Urothelium cell line (cell line): ENCODE measurements around the gene XRCC1.
"Not testable (repeated sequence)": the region's sequence is repeated elsewhere in the genome, so short reads cannot be mapped to it uniquely, and the experiment has no call there.

Experiments used
- DNase-seq: peaks from one replicate; pipeline ENCODE4 v3.0.0; 2011; ENCODE audit warnings: low spot score, mixed read lengths
- FAIRE-seq: peaks from 2 replicates; lab custom pipeline; 2011; peaks lifted over from hg19 to GRCh38; lab: Jason Lieb, UNC

The XRCC1 gene

GRCh38 chr19:43600326-43600725, 25.0 kb upstream of the XRCC1 start:
- not testable (repeated sequence) for FAIRE-seq, DNase-seq

- FAIRE-seq: no peak
- DNase-seq: no peak
Observed at GRCh38 chr19:43599635-43600295, 24.4 kb upstream of the XRCC1 start.

- no peak for FAIRE-seq
Observed at GRCh38 chr19:43598445-43599240, 23.3 kb upstream of the XRCC1 start.

DNA sequence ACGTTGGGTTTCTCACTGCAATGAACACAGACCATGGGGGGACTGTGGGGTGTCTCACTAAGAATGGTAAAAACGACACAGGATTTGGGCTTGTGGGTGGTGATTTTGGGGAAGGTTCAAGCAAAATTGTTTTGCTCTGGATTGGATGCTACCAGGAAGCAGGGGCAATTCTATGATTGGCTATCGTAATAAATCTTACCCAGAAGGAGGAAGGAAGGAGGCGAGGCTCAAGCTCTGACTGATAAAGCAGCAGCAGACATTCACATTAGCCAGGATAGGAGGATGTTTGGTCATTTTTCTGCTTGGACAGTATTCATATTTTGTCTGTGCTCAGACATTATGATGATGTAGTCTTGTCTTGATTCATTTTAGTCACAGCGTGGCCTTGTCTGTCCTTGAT, 22.5 kb upstream of the XRCC1 start:
- FAIRE-seq (no peak), DNase-seq (no peak)

More at GRCh38 chr19:43598445-43599240, 23.3 kb upstream of the XRCC1 start:
- no peak for DNase-seq

- DNase-seq (no peak), FAIRE-seq (no peak)
Observed at GRCh38 chr19:43596842-43597461, 21.6 kb upstream of the XRCC1 start.

DNA sequence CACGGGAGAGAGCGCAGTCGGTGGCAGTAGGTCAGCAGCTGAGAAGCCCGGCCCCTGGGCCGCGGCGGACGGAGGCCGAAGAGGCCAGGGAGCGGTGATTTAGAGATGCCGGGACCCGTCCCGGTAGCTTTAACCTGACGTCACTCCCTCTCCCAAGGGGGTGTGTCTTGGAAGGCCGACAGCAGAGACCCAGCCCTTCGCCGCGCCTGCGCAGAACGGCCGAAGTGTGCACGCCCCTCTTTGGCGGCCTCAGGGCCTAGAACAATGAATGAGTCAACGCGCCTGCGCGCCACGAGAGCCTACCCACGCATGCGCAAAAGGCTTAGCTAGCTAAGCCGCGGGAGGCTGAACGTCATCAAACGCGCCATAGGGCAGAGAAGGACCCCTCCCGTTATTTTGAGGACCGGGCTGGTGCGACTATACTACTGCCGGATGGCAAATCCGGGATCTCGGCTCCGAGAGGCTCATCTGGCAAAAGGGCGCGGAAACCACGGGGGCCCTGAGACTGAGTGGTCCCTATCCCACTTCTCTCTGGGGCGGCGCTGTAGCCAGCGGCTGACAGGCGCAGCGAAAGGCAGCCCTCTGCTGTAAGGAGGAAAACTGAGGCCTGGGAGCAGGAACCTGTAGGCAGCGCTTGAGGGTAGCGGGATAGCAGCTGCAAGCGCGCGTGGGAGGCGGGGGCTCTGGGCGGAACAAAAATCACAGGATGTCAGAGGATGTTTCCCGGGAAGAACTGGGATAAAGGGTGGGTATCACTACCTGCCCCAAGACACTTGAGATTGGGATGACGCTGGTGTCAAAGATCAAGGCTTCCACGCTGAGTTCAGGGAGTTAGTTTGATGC, 20.9 kb upstream of the XRCC1 start, which contains the start of the genes IRGQ and ZNF576:
Gene IRGQ (minus strand): TSS at position 136 of the 843 bp plus-strand sequence. CDS start 796 bp downstream, outside the sequence.
Gene ZNF576 (plus strand): TSS at position 597 of the 843 bp plus-strand sequence. CDS start 514 bp downstream, outside the sequence.
- DNase-seq (peak; percentile 99), FAIRE-seq (peak; percentile 89)

GRCh38 chr19:43595605-43595998, 20.3 kb upstream of the XRCC1 start:
- DNase-seq: no peak
- FAIRE-seq: no peak

- FAIRE-seq (no peak), DNase-seq (peak; percentile 56)
Observed at GRCh38 chr19:43594710-43595604, 19.6 kb upstream of the XRCC1 start.

DNA sequence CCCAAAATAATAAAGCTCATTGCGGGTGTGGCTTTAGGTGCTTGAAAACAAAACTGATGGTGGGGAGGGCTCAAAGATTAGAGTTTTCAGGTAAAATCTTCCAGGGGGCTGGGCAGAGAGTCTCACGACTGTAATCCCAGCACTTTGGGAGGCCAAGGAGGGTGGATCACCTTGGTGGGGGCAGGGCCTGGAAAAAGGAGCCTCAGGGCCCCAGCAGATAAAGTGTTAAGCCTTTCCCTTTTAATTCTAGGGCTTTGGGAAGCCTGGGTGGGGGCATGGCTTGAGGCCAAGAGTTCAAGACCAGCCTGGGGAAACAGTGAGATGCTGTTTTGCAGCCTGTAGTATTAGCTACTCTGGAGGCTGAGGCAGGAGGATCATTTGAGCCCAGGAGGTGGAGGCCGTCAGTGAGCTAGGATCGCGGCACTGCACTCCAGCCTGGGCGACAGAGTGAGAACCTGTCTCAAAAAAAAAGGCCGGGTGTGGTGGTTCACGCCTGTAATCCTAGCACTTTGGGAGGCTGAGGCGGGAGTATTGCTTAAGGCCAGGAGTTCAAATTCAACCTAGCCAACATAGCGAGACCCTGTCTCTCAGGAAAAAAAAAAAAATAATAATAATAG, 18.9 kb upstream of the XRCC1 start:
- FAIRE-seq (no peak), DNase-seq (no peak)

GRCh38 chr19:43592800-43593350, 17.5 kb upstream of the XRCC1 start:
- no peak for DNase-seq
- FAIRE-seq: no peak

GRCh38 chr19:43591904-43592772, 16.8 kb upstream of the XRCC1 start:
- FAIRE-seq: no peak
- no peak for DNase-seq

GRCh38 chr19:43589678-43590077, 14.4 kb upstream of the XRCC1 start:
- FAIRE-seq (no peak), DNase-seq (no peak)

DNA sequence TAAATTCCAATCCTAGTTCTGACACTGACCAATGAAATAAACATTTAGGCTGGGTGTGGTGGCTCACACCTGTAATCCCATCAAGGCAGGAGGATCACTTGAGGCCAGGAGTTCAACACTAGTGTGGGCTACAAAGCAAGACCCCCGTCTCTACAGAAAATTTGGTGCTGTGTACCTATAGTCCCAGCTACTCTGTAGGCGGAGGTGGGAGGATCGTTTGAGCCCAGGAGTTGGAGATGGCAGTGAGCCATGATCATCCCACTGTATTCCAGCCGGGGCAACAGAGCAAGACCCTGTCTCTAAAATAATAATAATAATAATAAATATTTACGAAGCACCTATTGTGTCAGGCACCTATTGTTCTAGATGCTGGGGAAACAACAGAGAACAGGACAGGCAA, 13.9 kb upstream of the XRCC1 start:
- DNase-seq (no peak), FAIRE-seq (no peak)

- not testable (repeated sequence) for FAIRE-seq, DNase-seq
Observed at GRCh38 chr19:43587029-43587428, 11.7 kb upstream of the XRCC1 start.

DNA sequence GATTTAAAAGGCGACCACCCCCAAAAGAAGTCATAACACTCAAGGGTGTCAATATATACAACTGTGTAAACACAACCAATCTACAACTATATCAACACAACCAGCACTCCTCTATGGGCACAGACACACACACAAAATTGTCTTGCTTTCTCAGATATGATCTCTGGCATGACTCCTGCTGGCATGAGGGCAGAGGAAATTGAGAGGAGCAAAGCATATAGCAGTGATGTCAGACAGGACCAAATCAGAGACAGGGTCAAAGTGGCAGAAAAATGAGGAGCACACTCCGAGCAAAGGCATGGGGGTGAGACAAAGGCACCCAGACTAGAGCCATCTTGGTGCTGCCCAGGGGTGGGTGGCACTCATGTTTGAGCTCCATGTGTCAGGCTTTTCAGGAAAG, 11.0 kb upstream of the XRCC1 start:
- no peak for DNase-seq
- FAIRE-seq: no peak

DNA sequence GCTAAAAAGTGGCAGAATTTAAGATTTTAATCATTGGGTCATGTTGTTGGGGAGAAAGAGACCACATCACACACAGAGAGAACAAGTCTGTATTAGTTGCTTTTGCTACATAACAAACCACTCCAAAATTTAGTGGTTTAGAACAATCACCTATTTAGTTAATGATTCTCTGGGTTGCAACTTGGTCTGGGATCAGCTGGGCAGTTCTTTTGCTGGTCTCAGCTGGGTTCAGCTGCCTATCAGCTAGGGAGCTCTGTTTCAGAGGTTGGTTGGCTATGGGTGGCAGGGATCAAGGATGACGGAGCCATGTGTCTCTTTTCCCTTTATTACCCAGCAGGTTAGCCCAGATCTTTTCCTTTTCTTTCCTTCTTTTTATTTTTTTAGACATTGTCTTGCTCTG, 9.2 kb upstream of the XRCC1 start:
- DNase-seq (no peak), FAIRE-seq (no peak)

- FAIRE-seq: no peak
- DNase-seq: no peak
Observed at GRCh38 chr19:43582495-43582894, 7.2 kb upstream of the XRCC1 start.

GRCh38 chr19:43581467-43581866, 6.1 kb upstream of the XRCC1 start:
- DNase-seq: no peak

More at GRCh38 chr19:43581467-43581866, 6.1 kb upstream of the XRCC1 start:
- no peak for FAIRE-seq
